Tongue (tissue), 2 donors: ENCODE results near the gene KRT222. TPM values are rescaled to one million over a fixed set of nuclear protein-coding genes. Genes with fewer than 3 reads are reported as not detected.
A peak's percentile ranks its signal among the peaks of the same experiment; 100 is the strongest.

Experiments
- DNase-seq: peaks from one replicate; pipeline ENCODE4 v3.0.0-alpha.2; 2015
- total RNA-seq: library from RNA; depleted of rRNA; stranded (reverse); fragments of >200 nt; gene quantifications from one replicate; pipeline ENCODE4 v1.2.3, GENCODE V29; 2014

KRT222 gene
- total RNA-seq, 1 donor from 2014 or later, result not detected

DNA sequence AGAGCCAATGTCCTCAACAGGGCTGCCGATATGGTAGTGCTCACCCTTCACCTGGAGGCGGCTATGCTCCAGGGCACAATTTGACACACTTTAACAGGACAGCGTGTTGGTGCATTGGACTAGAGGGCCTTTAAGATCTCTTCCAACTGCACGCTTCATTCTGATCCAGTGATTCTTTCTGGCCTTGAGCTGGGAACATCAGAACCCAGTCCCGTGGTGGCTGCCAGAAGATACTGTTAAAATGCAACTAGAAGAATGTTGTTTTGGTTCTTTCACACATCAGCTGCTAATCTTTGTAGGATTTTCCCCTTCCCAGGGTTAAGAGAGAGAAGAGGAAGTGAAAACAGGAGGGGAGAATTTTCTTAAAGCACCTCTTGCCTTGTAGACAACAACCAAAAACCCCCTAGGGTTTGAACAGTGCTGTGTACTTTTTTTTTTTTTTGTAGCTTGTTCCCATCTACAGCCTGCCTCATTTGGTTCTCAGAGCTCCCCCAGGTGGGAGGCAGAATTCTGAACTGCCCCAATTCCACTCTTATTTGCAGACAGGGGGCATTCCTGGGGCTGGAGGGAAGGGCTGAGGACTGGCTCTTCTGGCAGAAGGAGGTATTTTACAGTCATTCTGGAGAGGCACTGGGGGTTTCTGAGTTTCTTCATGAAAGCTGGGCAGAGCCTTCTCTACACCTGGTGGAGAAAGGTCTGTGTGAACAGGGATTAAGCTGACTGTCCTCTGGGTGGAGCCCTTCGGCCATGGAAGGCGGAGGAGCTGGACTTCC, 49.7 kb downstream of the KRT222 start:
- DNase-seq, result peak; percentile 46

DNA sequence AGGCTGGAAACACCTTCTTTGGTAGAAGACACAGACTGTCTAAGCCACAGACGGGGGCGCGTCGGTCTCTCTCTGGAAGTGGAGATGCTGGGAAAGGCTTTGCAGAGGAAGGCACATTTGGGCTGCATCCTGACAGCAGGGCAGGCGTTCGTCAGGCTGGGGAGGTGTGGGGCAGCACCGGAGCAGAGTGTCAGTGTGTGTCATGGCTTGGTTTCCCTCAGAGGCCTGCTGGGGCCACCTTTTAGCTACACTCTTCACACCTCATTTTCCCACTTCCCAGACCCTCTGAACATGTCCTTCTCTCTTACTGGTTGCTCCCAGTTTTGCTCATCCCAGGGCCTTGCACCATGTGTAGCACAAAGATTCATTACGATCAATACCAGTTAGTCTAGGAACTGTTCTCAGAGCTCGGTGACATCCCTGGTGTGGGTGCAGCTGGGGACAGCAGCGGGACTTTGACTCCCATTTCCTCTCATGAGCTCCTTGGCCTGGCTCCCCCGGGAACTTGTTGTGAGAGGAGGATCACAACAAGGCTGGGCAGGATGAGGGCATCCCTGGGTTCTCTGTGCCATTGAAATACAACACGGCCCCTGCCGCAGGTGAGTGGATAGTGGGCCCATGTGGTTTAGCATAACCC, 50.4 kb downstream of the KRT222 start:
- DNase-seq, result no peak

DNA sequence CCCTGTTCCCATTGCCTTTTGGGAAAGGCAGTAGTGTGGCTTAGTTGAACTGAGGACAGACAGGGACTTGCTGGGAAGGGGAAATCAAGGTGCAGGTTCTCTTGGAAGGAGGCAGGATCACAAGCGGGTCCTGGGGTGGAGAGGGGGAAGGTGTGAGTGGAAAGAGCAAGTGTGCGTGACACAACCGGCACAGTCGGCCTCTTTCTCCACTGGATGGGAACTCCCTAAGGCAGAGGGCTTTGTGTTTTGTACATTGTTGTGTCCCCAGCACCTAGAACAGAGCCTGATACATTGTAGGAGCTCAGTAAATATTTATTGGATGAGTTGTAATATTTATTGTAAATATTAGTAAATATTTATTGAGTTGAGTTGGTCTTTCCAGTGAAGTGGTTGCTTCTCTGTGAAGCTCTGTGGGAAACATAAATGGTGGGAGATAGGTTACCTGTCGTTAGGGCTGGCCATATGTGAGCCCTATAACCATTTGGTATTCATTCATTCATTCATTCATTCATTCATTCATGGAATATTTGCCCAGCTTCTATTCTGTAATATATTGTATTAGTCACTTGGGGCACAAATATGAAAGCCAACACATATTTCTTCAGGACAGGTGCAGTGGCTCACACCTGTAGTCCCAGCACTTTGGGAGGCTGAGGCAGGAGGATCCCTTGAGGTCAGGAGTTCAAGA, 51.4 kb downstream of the KRT222 start:
- DNase-seq, result no peak

DNA sequence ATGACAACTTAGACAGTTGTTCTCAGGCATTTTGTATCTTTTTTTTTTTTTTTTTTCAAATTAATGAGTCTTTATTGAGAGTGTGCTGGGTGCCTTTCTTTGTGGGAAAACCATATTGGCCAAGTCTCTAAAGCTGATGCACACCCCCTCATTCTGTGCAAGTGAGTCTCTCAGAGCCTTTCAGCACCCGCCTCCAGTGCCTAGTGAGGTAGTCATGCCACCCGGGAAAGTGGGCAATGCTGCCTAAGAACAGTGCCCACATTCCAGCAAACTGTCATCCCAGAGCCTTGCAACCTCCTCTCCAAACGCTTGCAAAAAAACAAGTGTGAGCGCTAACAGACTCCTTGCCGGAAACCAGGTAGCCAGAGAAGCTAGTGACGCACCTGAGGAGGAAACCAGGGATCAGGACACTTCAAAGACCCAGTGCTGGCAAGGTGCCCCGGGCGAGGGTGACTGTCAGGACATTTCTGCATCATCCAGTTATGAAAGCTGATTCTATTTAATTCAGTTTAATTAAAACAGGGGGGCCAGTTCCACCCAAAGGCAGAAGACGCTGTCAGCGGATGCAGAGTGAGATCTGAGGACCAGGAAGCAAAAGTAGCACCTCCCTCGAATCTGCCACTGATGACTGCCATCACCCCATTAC, 52.3 kb downstream of the KRT222 start:
- no peak for DNase-seq

DNA sequence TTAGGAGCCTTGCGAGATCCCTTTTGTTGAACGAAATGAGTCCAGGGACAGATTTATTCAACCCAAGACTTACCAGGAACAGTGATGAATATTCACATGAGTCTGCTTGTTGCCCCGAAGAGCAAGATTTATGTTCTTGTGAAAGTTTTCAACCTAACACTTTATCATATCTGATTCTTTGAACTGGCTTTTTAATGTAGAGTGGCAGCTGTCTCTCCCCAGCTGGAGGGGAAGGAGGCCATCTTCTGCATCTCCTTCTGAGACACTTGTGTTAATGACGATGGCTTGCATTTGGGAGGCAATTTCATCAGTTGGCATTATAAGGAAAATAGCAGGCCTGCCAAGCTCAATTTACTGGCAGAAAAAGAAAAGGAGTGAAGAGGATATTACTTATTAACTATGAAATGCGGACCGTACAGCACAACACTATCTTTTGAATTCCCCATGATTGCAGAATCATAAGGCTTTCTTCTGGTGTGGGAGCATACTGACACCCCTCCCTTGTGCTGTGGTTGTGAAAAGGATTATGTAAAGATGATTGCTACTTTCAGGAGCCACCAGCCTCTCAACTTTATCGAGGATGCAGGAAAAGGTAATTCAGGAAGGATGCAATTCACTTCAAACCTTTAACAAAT, 53.0 kb downstream of the KRT222 start:
- DNase-seq, result no peak

DNA sequence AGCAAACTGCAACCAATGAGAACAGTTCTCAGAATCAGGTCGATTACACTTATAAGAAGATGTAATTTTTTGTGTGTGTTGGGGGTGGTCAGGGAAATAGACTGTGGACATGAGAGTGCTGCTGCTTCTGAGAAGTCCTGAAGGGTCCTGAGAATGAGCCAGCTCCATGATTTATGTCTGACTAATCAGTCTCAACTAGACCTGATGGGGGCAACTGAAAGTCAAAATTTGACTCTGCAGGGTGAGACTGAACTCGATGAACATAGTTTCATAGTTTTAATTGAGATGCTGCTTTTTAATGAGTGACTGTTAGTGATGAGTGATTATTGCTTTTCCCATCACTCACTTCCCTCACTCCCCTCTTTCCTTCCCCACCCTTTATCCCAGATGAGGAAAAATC, 54.6 kb downstream of the KRT222 start:
- no peak for DNase-seq

DNA sequence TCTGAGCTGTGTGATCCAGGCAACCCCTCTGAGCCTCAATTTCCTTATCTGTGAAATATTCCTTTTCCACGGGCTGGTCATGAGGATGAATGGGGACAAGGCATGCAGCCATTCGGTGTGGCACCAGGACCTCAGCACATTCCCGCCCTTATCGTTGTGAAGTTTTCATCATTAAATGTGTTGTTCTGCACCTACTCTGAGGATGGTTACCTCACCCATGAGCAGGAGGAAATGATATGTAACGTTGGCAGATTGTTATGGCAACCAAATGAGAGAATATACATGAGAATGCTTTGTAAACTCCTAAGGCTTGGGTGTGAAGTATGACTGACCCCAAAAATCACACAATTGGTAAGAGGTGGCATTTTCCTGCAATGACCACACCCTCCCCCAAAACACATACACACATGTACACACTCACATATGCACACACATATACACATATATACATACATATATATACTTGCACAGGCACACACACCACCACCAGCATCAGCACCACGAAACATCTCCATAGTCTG, 56.9 kb downstream of the KRT222 start:
- DNase-seq, result no peak

DNA sequence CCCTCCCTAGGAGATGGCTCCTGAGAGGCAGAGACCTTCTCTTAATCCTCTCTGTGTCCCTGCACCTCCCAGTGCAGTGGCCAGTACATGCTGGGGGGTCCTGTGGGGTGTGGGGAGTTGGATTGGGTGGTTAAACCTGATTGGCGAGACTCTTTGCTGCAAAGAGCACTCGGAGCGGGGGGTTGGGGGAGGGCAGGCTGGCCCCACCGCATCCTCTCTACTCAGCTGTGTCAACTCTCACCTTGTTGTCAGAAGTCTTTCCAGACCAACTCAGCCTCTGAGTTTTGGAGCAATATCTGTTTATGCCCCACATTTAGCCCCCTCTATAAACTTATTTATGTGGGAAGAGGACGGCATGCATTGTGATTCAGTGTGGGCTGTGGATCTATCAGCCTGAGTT, 57.3 kb downstream of the KRT222 start:
- no peak for DNase-seq

DNA sequence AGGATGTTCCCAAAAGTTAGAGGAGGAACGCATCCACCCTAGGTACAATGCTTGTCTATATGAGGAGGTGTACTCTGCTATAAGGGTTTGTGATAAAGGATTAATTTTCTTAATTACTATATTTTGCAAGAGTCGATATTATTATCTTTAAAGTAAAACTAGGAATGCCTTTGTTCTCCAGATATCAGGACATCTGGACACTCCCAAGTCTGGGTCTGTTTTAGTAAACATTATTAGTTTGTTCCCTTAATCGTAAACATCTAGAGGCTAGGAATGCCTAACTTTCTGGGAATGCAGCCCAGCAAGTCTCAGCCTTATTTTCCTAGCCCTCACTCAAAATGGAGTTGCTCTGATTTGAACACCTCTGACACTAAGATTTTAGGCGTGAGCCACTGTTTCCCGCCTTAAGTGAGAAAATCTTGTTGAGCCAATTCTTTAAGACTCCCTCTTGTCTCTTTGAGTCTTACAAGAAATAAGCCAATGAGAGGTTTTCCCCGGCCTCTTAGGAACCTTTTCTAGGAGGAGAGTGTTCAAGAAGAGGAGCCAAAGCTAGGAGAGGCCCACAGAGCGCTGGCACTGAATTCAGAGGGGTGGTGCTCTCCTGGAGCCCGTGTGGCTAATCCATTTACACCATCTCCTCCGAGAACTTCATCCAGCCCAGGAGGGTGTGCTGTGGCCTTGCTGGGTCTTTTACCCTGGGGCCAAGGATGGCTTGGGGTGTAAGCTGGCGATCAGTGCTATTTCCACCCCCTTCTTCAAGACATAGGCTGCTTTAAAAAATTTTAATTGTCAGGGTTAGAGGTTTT, 58.2 kb downstream of the KRT222 start:
- DNase-seq, result no peak

DNA sequence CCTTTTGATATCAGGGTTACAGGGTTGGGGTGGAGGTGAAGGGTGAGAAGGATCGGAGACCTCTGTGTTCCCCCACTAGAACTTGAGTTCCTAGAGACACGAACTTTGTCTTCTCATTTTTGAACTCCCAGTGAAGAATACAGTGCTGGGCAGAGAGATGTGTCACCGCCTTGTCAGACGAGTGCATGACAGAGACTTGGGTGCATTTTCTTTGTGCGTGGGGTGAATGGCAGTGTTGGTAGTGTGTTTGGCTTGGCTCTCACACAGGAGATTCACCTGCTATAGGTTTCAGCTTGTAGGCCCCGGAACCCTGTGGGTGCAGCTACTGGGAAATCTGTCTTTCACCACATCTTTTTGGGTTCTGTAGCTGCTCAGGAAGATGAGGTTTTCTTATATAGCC, 59.7 kb downstream of the KRT222 start:
- DNase-seq, result no peak

Other genes with a start within 250 kb of the KRT222 start
- gene TOP2A, start 247.3 kb downstream of the KRT222 start, total RNA-seq, result 55.3 TPM
- 205 TPM for gene IGFBP4, start 221.7 kb downstream of the KRT222 start, total RNA-seq
- gene TNS4, start 163.6 kb downstream of the KRT222 start, total RNA-seq, result 10.4 TPM
- gene CCR7, start 99.7 kb downstream of the KRT222 start, total RNA-seq, result not detected
- 101 TPM for gene SMARCE1, start 17.4 kb downstream of the KRT222 start, total RNA-seq
- gene KRT24, start 38.6 kb upstream of the KRT222 start, total RNA-seq, result 0.31 TPM
- gene KRT25, start 90.2 kb upstream of the KRT222 start, total RNA-seq, result not detected
- not detected for gene KRT26, start 107.0 kb upstream of the KRT222 start, total RNA-seq
- gene KRT27, start 117.4 kb upstream of the KRT222 start, total RNA-seq, result not detected
- not detected for gene KRT28, start 134.8 kb upstream of the KRT222 start, total RNA-seq
- gene KRT10, start 157.4 kb upstream of the KRT222 start, total RNA-seq, result 13.6 TPM
- gene KRT12, start 202.0 kb upstream of the KRT222 start, total RNA-seq, result not detected
- gene KRT20, start 220.1 kb upstream of the KRT222 start, total RNA-seq, result 0.51 TPM